Stimulated activated effector memory CD8-positive, alpha-beta T cell treated with anti-CD3 and anti-CD28 coated beads, Interleukin-12 subunit alpha, Interleukin-12 subunit beta, amount 100 ng/mL, for 72 hours (primary cell): ENCODE measurements around the gene CBFA2T3.

Experiments used
- ATAC-seq: fragments of 150-1000 bp; cut with Tn5 transposase; 2 replicates; pipeline ENCODE4 v1.10.0; 2021
- DNase-seq, 2 donors: peaks; one replicate each; pipeline ENCODE4 v3.0.0; 2021 to 2022; ENCODE audit warnings: low spot score in 2 of 2
- H3K27ac Mint-ChIP-seq: one replicate; pipeline ENCODE4 v1.8.0; 2022; ENCODE audit warnings: mild to moderate bottlenecking, mixed read lengths
- H3K36me3 Mint-ChIP-seq: one replicate; pipeline ENCODE4 v1.8.0; 2022; ENCODE audit warnings: mild to moderate bottlenecking, mixed read lengths
- H3K4me1 Mint-ChIP-seq: one replicate; pipeline ENCODE4 v1.8.0; 2022; ENCODE audit warnings: mixed read lengths
- H3K4me3 Mint-ChIP-seq: one replicate; pipeline ENCODE4 v1.8.0; 2022; ENCODE audit warnings: mild to moderate bottlenecking, mixed read lengths
- H3K9me3 Mint-ChIP-seq: one replicate; pipeline ENCODE4 v1.8.0; 2022; ENCODE audit warnings: mixed read lengths

Gene CBFA2T3

DNA sequence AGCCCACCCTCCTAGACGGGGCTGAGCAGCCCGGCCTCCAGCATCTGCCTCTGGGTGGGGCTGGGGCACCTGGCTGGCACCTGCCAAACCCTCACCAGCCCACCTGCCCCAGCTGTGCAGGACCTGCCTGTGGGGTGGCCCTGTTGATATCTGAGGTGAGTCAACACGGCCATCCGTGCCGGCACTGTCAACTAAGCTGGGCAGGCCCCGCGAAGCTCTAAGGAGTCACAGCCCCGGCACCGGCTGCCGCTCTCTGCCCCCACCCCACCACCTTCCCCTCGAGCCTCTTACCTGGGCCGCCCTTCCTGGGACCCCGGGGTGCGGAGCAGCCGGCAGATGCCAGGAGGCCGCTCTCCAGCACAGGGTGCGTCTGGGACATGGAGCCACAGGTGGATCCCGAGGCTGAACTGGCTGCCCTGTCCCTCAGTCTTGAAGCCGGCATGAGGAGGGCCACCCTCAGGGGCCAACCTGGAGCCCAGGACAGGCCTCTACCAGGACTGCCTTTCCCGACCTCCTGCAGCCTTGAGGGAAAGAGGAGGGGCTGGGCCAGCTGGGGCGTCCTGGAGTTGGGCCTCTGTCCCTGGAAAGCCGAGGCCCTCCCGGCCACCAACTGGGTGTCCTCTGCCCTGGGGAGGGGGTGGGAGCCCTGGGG is 515 bp downstream of the CBFA2T3 start:
- Mint-ChIP-seq H3K36me3 (no peaks in the 10 kb centered on the region), H3K9me3 (no peaks in the 10 kb centered on the region), H3K4me1 (peaks cover 24% of the 10 kb centered on the region), H3K4me3 (peak overlapping the region; percentile 32), H3K27ac (no peak overlapping the region)
- ATAC-seq (peak; percentile 12), DNase-seq (no peak)

DNA sequence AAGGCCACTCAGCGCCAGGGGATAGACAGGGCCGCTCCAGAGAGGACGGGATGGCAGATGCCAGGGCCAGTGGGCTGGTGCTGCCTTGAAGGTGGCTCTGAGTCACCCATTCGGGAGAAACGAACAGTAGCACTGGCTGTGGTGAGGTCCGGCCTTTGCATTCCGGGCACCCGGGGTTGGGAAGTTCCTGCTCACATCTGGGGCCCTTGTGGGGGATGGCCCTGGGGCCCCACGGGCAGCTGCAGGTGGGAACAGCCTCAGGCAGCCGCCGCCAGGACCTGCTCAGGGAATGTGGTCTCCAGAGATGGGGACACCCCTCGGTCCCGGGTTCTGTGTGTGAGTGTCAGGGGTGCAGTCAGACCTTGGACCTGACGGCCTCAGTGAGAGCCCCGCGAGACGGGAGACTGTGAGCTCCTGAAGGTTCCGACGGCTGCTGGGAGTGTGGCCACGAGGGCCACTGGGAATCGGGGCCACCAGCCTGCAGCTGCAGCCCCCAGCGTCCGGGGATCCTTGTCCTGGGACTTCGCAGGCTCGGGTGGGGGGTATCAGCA is 1.4 kb downstream of the CBFA2T3 start:
- Mint-ChIP-seq H3K27ac (no peak overlapping the region), H3K4me1 (peaks cover 24% of the 10 kb centered on the region), H3K4me3 (peak overlapping the region; percentile 5), H3K9me3 (no peaks in the 10 kb centered on the region), H3K36me3 (no peaks in the 10 kb centered on the region)
- no peak for ATAC-seq
- no peak for DNase-seq

DNA sequence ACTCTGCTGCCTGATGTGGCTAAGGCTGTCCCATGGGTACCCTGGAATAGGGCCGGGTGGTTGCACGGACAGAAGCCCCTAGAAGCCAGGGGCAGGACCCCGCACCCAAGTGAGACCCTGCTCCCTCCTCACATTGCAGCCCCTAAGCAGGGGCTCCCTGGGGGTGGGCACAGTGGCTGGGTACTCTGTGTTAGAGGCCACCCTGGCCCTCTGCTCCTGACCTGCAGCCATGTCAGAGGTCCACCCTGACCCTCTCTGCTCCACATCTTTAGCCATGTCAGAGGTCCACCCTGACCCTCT is 2.1 kb downstream of the CBFA2T3 start:
- no peak for ATAC-seq
- Mint-ChIP-seq H3K36me3 (no peaks in the 10 kb centered on the region), H3K4me1 (peaks cover 24% of the 10 kb centered on the region), H3K27ac (no peak overlapping the region), H3K9me3 (no peaks in the 10 kb centered on the region), H3K4me3 (peak overlapping the region; percentile 5)
- no peak for DNase-seq

DNA sequence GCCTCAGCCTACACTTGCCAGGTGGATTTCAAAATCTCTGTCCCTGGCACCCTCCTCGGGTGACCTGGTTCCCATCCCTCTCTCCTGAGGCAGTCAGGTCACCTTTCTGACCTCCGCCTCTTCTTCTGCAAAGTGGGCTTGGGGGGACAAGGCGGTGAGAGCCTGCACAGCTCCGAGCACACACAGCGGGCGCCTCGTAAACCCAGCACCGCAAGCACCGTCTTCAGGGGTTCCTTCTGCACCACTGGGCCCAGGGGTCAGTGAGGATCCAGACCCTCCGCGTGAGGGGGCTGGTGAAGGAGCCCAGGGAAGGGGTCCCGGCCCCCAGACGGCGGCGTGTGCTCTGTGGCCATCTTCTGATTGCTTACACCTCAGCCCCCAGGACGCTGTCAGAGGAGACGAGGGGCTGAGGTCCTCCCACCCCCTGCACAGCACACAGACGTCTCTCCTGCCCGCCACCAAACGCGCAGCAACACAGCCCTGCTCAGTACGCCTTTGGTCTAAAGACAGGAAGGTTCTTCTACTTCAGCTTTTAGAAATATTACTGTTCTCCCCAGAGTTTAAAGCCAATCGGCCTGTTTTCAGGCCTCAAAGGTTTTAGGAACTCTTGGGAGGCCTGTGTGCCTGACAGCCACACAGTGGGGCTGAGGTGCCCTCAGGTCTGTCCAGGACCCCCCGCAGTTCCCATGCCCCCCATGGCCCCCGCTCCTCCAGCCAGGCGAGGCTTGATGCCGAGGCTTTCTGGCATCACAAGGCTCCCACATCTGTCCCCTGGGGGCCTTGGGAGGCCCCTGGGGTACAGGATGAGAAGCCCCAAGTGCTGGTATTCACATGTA is 2.7 kb downstream of the CBFA2T3 start:
- ATAC-seq, result no peak
- H3K27ac Mint-ChIP-seq, result no peak overlapping the region
- H3K9me3 Mint-ChIP-seq, result no peaks in the 10 kb centered on the region
- no peaks in the 10 kb centered on the region for H3K36me3 Mint-ChIP-seq
- peaks cover 24% of the 10 kb centered on the region for H3K4me1 Mint-ChIP-seq
- no peak overlapping the region for H3K4me3 Mint-ChIP-seq
- DNase-seq, result no peak

DNA sequence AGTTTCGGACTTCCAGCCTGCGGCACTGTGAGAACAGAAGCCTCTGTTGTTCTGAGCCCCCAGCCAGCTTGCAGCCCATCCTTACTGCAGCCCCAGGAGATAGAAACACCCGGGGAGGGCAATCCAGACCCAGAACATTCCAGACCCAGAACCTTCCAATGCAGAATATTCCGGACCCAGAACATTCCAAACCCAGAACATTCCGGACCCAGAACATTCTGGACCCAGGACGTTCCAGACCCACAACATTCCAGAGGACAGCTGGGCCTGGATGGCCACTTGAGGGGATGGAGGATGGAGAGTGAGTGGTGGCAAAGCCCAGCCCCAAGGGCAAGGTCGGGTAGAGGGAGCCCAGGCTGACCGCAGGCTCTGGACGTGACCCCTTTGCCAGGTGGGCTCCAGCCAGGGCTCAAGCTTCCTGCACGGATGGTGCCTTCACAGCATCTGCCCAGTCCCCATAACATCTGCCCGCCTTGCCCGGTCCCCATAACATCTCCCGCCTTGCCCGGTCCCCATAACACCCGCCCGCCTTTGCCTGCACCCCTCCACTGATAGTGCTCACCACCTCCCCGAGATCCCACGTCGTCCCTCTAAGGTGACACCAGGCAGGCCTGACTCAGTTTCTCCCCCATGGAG is 3.5 kb downstream of the CBFA2T3 start:
- ATAC-seq (no peak), DNase-seq (no peak)
- Mint-ChIP-seq H3K36me3 (no peaks in the 10 kb centered on the region), H3K4me3 (no peak overlapping the region), H3K4me1 (peaks cover 17% of the 10 kb centered on the region), H3K9me3 (no peaks in the 10 kb centered on the region), H3K27ac (no peak overlapping the region)

DNA sequence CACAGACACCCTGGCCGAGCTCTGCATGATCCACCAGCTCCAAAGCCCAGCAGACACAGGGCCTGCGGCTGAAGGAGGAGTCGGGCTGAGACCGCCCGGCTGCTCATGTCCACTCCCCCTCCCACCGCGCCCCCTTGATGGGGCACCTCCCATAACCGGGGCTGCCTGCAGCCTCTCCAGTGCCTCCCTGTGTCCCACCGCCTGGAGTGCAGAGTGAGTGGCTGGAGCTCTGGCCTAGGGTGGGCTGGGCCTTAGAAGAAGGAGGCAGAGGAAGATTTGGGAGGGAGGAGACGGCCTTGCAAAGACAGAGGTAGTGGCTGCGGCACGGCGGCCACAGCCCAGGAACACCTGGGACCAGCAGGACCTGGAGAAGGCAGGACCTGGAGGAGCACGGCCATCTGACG is 4.0 kb downstream of the CBFA2T3 start:
- ATAC-seq (no peak), DNase-seq (no peak)
- Mint-ChIP-seq H3K36me3 (no peaks in the 10 kb centered on the region), H3K4me3 (no peak overlapping the region), H3K9me3 (no peaks in the 10 kb centered on the region), H3K4me1 (peaks cover 16% of the 10 kb centered on the region), H3K27ac (no peak overlapping the region)

DNA sequence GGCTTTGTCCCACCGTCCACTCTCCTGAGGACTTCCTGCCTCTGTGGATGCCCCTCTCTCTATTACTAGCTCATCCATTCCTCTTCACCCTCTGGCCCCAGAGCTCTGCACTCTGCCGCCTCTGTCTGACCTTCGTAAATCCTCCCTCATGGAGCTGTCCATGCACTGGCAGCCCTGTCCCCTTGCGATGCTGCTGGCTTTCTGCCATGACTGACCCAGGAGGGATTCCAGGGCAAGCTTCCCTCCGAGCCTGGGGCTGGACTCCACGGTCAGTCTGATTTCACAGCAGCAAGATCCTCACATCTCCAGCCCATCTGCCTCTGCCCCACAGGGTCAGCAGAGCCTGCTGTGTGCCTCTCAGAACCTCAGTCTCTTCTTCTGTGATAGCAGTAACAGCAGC is 4.7 kb downstream of the CBFA2T3 start:
- Mint-ChIP-seq H3K27ac (no peak overlapping the region), H3K9me3 (no peaks in the 10 kb centered on the region), H3K36me3 (no peaks in the 10 kb centered on the region), H3K4me3 (no peak overlapping the region), H3K4me1 (peaks cover 16% of the 10 kb centered on the region)
- DNase-seq (no peak), ATAC-seq (no peak)

DNA sequence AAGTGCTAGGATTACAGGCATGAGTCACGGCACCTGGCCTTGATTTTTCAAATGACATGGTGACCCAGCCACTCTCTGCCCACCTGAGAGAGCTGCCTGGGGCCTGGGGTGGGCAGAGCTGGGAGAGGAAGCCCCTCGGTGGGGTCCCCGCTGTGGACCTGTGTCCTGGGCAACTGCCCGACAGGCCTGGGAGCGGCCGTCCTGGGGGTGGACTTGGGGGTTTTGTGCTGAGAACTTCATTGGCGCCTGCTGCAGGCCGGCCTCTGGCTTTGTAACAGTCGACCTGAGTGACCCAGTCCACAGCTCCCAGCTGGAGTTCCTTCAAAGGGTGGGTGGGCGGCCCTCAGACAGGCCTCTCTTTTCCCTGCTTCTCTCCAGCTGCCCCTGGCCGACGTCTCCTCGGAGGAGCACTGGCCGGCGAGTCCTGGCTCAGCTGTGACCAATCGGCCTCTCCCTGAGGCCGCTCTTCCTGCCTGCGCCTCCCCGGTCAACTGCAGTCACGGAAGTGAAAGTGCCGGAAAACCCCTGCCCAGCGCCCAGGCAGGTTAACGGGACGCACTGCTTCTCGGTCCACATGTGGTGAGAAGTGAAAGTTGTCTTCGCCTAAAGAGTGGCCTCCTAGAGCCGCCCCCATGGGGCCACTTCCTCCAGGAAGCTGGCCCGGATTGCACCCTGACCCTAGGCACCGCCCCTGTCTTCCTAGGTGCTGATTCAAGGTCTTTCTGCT is 5.5 kb downstream of the CBFA2T3 start:
- Mint-ChIP-seq H3K4me3 (no peak overlapping the region), H3K4me1 (peaks cover 13% of the 10 kb centered on the region)

DNA sequence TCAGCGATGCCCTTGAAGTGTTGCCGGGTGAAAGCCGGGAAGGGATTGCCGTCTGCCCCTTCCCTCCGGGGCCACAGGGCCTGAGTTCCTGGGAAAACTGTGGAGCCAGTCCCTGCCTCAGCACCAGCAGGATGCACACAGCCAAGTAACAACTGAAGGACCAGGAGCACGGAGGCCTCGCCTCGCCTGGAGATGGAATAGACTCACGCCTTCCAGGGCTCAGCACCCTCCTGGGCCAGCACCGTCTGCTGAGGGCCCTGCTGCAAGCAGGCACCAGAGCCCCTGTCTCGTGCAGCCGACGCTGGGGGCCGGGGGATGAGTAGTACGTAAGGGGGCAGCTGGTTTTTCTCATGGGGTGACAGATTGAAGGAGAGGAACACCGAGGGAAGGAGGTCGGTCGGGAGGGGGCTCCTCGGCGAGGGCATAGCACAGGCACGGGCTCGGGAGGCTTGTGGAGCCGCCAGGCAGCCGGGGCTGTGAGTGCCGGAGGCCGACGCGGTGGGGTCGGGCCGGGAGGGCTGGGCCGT is 6.4 kb downstream of the CBFA2T3 start:
- ATAC-seq (no peak), DNase-seq (no peak)
- Mint-ChIP-seq H3K9me3 (no peaks in the 10 kb centered on the region), H3K27ac (no peak overlapping the region), H3K36me3 (no peaks in the 10 kb centered on the region), H3K4me1 (peaks cover 11% of the 10 kb centered on the region), H3K4me3 (no peak overlapping the region)

More for the DNA sequence above, 5.5 kb downstream of the CBFA2T3 start:
- ATAC-seq, result no peak
- Mint-ChIP-seq H3K9me3 (no peaks in the 10 kb centered on the region), H3K27ac (no peak overlapping the region), H3K36me3 (no peaks in the 10 kb centered on the region)
- no peak for DNase-seq

DNA sequence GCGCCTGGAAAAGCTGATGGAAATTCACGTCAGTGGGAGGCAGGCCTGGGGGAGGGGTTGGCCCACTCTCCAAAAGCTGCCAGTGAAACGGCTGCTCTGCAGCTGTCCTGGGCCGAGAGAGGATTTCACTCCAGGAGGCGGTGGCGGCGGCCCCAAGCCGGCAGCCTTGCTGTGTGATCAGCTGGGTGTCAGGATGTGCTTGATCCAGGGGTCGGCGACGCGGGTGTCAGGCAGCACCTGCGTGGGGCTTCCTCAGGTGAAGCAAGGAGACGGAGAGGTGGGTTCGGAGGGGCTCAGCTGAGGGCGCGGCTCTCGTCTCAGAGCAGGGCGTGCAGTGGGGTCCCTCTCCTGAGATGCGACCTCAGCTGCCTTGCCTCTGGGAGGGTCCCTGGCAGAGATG is 7.0 kb downstream of the CBFA2T3 start:
- no peaks in the 10 kb centered on the region for H3K9me3 Mint-ChIP-seq
- no peak for DNase-seq
- ATAC-seq, result no peak
- no peak overlapping the region for H3K4me3 Mint-ChIP-seq
- H3K27ac Mint-ChIP-seq, result no peak overlapping the region
- peaks cover 6% of the 10 kb centered on the region for H3K4me1 Mint-ChIP-seq
- H3K36me3 Mint-ChIP-seq, result no peaks in the 10 kb centered on the region

DNA sequence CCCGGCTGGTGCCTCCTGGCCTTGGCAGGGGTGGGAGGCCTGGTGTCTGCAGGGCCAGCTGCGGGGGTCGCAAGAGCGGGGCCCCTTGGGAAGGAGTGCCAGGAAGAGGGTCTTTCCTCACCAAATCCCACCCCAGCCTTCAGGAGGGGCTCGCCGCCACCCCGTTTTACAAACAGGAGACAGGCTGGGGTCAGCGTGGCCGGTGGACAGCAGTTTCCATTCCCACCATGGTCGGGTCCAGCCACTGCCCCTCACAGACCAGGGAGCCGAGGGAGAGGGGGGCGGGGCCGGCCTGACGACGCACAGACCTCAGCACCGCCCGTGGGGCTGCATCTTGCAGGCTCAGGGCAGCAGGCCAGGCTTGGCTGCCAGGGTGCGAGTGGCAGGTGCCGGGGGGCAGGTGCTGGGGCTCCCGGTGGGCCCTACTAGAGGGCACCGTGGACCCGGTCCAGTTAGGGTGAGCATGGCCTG is 7.6 kb downstream of the CBFA2T3 start:
- DNase-seq (no peak), ATAC-seq (no peak)
- Mint-ChIP-seq H3K9me3 (no peaks in the 10 kb centered on the region), H3K36me3 (no peaks in the 10 kb centered on the region), H3K4me1 (peaks cover 5% of the 10 kb centered on the region), H3K27ac (no peak overlapping the region), H3K4me3 (no peak overlapping the region)

DNA sequence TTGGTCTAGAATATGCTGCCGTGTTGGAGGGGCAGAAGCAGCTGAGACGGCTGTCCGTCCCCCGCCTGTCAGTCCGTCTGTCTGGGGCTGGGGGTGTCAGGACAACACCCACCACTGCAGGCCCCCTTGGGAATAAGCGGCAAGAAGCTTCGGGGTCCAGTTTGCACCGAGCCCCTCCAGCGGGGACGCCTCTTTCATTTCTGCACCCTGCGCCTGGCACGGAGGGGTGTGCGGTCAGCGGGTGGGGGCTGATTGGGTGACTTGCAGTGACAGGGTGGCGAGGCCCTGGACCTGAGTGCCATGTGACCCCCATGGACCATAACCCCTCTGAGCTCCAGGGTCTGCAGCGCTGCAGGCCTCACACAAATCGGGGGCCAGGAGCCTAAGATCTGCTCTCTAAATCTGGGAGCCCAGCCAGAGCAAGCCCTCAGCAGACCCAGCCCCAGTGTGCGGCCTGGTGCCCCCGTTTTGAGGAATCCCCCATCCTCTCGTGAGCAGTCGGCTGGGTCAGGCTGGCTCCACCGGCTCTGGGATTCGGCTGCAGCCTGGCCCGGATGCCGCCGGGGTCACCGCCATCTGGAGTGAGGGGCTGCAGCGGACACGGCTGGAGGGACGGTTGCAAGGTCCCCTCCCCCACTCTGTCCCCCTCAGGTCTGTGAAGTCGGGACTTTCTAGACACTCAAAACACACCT is 8.3 kb downstream of the CBFA2T3 start:
- ATAC-seq (no peak), DNase-seq (no peak)
- Mint-ChIP-seq H3K9me3 (no peaks in the 10 kb centered on the region), H3K36me3 (no peaks in the 10 kb centered on the region), H3K4me1 (peaks cover 5% of the 10 kb centered on the region), H3K4me3 (no peak overlapping the region), H3K27ac (no peak overlapping the region)

DNA sequence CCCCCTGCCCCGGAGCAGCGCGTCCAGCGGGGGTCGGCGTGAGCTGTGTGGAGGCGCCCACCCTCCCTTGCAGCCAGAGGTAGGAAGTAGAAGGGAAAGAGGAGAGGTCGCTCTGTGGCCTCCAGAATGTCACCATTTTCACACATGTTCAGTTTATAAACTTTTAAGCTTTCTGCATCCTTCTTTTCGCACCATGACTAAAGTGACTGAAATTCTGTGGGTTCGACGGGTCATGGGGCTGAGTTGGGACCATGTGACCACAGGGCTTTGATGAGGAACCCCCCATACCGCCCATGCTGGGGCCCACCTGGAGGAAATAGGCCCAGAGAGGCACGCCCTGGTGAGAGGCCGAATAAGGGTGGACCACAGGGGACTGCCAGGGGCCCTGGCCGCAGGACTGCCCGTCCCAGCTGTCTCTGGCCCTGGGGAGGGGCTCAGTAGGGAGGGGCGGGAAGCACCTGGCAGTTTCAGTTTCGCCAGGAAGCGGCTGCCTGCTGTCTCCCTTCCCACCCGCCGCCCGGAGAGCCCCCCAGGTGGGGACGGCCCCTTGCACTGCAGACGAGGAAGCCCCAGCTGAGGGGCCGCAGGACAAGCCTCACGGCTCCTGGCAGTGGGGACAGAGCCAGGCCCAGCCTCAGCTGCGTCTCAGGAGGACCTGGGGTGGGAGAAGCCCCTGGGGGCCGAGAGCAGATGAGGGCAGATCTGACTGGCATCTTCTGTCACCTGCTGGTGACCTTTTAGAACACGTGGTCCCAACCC is 9.0 kb downstream of the CBFA2T3 start:
- H3K27ac Mint-ChIP-seq, result no peak overlapping the region
- H3K9me3 Mint-ChIP-seq, result no peaks in the 10 kb centered on the region
- no peaks in the 10 kb centered on the region for H3K36me3 Mint-ChIP-seq
- peaks cover 5% of the 10 kb centered on the region for H3K4me1 Mint-ChIP-seq
- no peak overlapping the region for H3K4me3 Mint-ChIP-seq
- DNase-seq (no peak), ATAC-seq (peak; percentile 67)
